SU-DHL-6 (cell line): ENCODE measurements around the gene KCNN3.

Source experiments
- H2AFZ ChIP-seq: fragments of 200-600 bp; sonication (generic); 2 replicates; pipeline ENCODE4 v1.6.1; 2014; ENCODE audit warnings: low read depth, mild to moderate bottlenecking, moderate library complexity, mixed read lengths, antibody characterized with exemption, low read length; ENCODE audit not compliant: severe bottlenecking
- H3F3A ChIP-seq: fragments of 200-600 bp; shearing (Covaris generic); 2 replicates; pipeline ENCODE4 v1.6.0; 2016; ENCODE audit warnings: antibody characterized with exemption, mild to moderate bottlenecking; ENCODE audit not compliant: insufficient read depth
- H3K27ac ChIP-seq: fragments of 200-600 bp; sonication (generic); 2 replicates; pipeline ENCODE4 v1.5.1; 2016; ENCODE audit warnings: low read depth, mild to moderate bottlenecking, low read length, moderate library complexity, mixed read lengths
- H3K27me3 ChIP-seq: fragments of 200-600 bp; sonication (generic), shearing (Covaris generic); 2 replicates; pipeline ENCODE4 v1.6.0; 2014; ENCODE audit warnings: mild to moderate bottlenecking, low read length
- H3K36me3 ChIP-seq: fragments of 200-600 bp; sonication (generic); 2 replicates; pipeline ENCODE4 v1.6.1; 2014; ENCODE audit warnings: mild to moderate bottlenecking, low read length, mixed read lengths
- H3K4me2 ChIP-seq: fragments of 300-600, 200-600 bp; shearing (Covaris generic), sonication (generic); 2 replicates; pipeline ENCODE4 v1.6.0; 2014; ENCODE audit warnings: low read length, low read depth, mild to moderate bottlenecking; ENCODE audit not compliant: poor library complexity, severe bottlenecking
- H3K4me3 ChIP-seq: fragments of 200-600 bp; sonication (generic); 2 replicates; pipeline ENCODE4 v1.5.1; 2014; ENCODE audit warnings: antibody characterized with exemption, low read length, mild to moderate bottlenecking, mixed read lengths; ENCODE audit not compliant: insufficient read depth, poor library complexity, severe bottlenecking
- H3K79me2 ChIP-seq: fragments of 200-600 bp; sonication (generic); 2 replicates; pipeline ENCODE4 v1.6.1; 2014; ENCODE audit warnings: mild to moderate bottlenecking, low read length, moderate library complexity; ENCODE audit not compliant: insufficient read depth
- H3K9ac ChIP-seq: fragments of 200-600 bp; sonication (generic); 2 replicates; pipeline ENCODE4 v1.7.0; 2014; ENCODE audit warnings: mild to moderate bottlenecking, low read length
- H3K9me2 ChIP-seq: fragments of 200-600 bp; sonication (generic); replicated peaks from 2 replicates; pipeline ENCODE4 v1.6.1; 2014; ENCODE audit warnings: low read length; ENCODE audit not compliant: insufficient read depth
- H3K9me3 ChIP-seq: fragments of 200-600 bp; sonication (generic); 2 replicates; pipeline ENCODE4 v1.6.1; 2014; ENCODE audit warnings: low read length, mixed read lengths; ENCODE audit not compliant: insufficient read depth
- H4K20me1 ChIP-seq: fragments of 200-600 bp; sonication (generic); 2 replicates; pipeline ENCODE4 v1.6.1; 2014; ENCODE audit warnings: low read depth, mild to moderate bottlenecking, antibody characterized with exemption, low read length, moderate library complexity, mixed read lengths
- CTCF ChIP-seq: fragments of 200-600 bp; sonication (generic); IDR thresholded peaks from one replicate; pipeline ENCODE4 v1.5.1; 2017; ENCODE audit warnings: antibody characterized with exemption, mild to moderate bottlenecking, low read length, moderate library complexity; ENCODE audit not compliant: insufficient read depth, poor library complexity, severe bottlenecking
- EZH2phosphoT487 ChIP-seq: fragments of 200-600 bp; sonication (generic), shearing (Covaris generic); conservative IDR thresholded peaks from 2 replicates; pipeline ENCODE4 v1.6.1; 2018; ENCODE audit warnings: mild to moderate bottlenecking, antibody characterized with exemption, low read length, moderate library complexity, mixed read lengths

KCNN3 gene

GRCh38 chr1:154744352-154745035 lies 125.6 kb downstream of the KCNN3 start:
- no peak overlapping the region for H3K4me2 ChIP-seq
- no peak overlapping the region for H3K27ac ChIP-seq
- H3K36me3 ChIP-seq = no peaks in the 10 kb centered on the region
- no peak overlapping the region for H2AFZ ChIP-seq
- no peaks in the 10 kb centered on the region for H3K9me3 ChIP-seq
- no peak for TF ChIP-seq EZH2phosphoT487
- no peak for TF ChIP-seq CTCF
- H4K20me1 ChIP-seq = no peaks in the 10 kb centered on the region
- H3K27me3 ChIP-seq = no peaks in the 10 kb centered on the region
- H3F3A ChIP-seq = no peaks in the 10 kb centered on the region
- no peaks in the 10 kb centered on the region for H3K79me2 ChIP-seq
- H3K4me3 ChIP-seq = no peak overlapping the region
- H3K9ac ChIP-seq = no peak overlapping the region
- H3K9me2 ChIP-seq = no peaks in the 10 kb centered on the region

- TF ChIP-seq CTCF = no peak
- TF ChIP-seq EZH2phosphoT487 = no peak
- H3K9me2 ChIP-seq = no peaks in the 10 kb centered on the region
- no peaks in the 10 kb centered on the region for H3K79me2 ChIP-seq
- no peak overlapping the region for H3K4me2 ChIP-seq
- H3K27me3 ChIP-seq = no peaks in the 10 kb centered on the region
- no peaks in the 10 kb centered on the region for H4K20me1 ChIP-seq
- no peak overlapping the region for H3K27ac ChIP-seq
- H3F3A ChIP-seq = no peaks in the 10 kb centered on the region
- H2AFZ ChIP-seq = no peak overlapping the region
- no peak overlapping the region for H3K9ac ChIP-seq
- H3K9me3 ChIP-seq = no peaks in the 10 kb centered on the region
- no peak overlapping the region for H3K4me3 ChIP-seq
- no peaks in the 10 kb centered on the region for H3K36me3 ChIP-seq
These were observed 126.5 kb downstream of the KCNN3 start for GRCh38 chr1:154743526-154744036.

DNA sequence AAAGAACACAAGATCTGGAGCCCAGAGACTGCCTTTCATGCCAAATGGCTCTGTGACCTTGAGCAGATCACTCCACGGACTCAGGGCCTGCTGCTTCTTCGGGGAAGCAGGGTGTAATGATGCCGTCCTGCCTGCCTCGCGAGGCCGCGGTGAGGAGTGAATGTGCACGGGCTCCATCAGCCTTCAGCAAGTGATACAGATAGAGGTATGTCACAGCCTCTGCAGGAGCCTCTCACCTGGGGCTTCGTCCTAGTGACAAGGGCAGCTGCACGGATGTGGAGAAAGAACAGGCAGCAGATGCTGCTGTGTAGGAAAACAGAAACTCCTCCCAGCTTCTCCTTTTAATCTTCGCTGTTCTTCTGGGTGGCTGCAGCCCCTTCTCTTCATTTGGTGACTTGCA lies 127.5 kb downstream of the KCNN3 start:
- Histone ChIP-seq H3K27me3 (no peaks in the 10 kb centered on the region), H3K79me2 (no peaks in the 10 kb centered on the region), H3K27ac (no peak overlapping the region), H3K9ac (no peak overlapping the region), H3K4me2 (no peak overlapping the region), H3K9me3 (no peaks in the 10 kb centered on the region), H2AFZ (no peak overlapping the region), H3K4me3 (no peak overlapping the region), H3F3A (no peaks in the 10 kb centered on the region), H3K9me2 (no peaks in the 10 kb centered on the region), H3K36me3 (no peaks in the 10 kb centered on the region), H4K20me1 (no peaks in the 10 kb centered on the region)
- TF ChIP-seq EZH2phosphoT487 (no peak), CTCF (no peak)
